MG63 (cell line): ENCODE measurements around the gene GOLGA5. TPM values are rescaled to one million over a fixed set of nuclear protein-coding genes. Genes with fewer than 3 reads are reported as not detected.
"Not testable (repeated sequence)": the region's sequence is repeated elsewhere in the genome, so short reads cannot be mapped to it uniquely, and the experiment has no call there.

Experiments used
- DNase-seq: peaks from one replicate; pipeline ENCODE4 v3.0.0-alpha.2; 2020
- H3K27me3 ChIP-seq: fragments of 250-450 bp; sonication (Bioruptor Pico); 2 replicates; pipeline ENCODE4 v1.5.1; 2020; ENCODE audit warnings: mild to moderate bottlenecking, moderate library complexity
- H3K36me3 ChIP-seq: fragments of 250-450 bp; sonication (Bioruptor Pico); 2 replicates; pipeline ENCODE4 v1.5.1; 2020; ENCODE audit warnings: mild to moderate bottlenecking, moderate library complexity
- H3K4me3 ChIP-seq: fragments of 250-450 bp; sonication (Bioruptor Pico); 2 replicates; pipeline ENCODE4 v1.5.1; 2020; ENCODE audit warnings: mild to moderate bottlenecking, moderate library complexity
- H3K9me3 ChIP-seq: fragments of 250-450 bp; sonication (Bioruptor Pico); 2 replicates; pipeline ENCODE4 v1.5.1; 2020; ENCODE audit warnings: mild to moderate bottlenecking, moderate library complexity
- total RNA-seq: library from RNA; depleted of rRNA; stranded (reverse); fragments of >200 nt; shearing (Covaris generic); gene quantifications from 2 replicates; pipeline ENCODE4 v1.2.3, GENCODE V29; 2014; ENCODE audit warnings: low replicate concordance

The GOLGA5 gene
- total RNA-seq, 1 experiment from 2014 or later = 9.1 TPM

- H3K27me3 ChIP-seq = no peaks in the 10 kb centered on the region
- no peak overlapping the region for H3K4me3 ChIP-seq
Observed at GRCh38 chr14:92768795-92769194, 25.3 kb upstream of the GOLGA5 start.

GRCh38 chr14:92770484-92770883, 23.6 kb upstream of the GOLGA5 start:
- Histone ChIP-seq H3K9me3 (no peaks in the 10 kb centered on the region), H3K27me3 (no peaks in the 10 kb centered on the region), H3K4me3 (no peak overlapping the region), H3K36me3 (no peaks in the 10 kb centered on the region)
- no peak for DNase-seq

More at GRCh38 chr14:92768795-92769194, 25.3 kb upstream of the GOLGA5 start:
- no peak for DNase-seq
- Histone ChIP-seq H3K9me3 (no peaks in the 10 kb centered on the region), H3K36me3 (no peaks in the 10 kb centered on the region)

- DNase-seq = no peak
- H3K36me3 ChIP-seq = no peaks in the 10 kb centered on the region
- no peaks in the 10 kb centered on the region for H3K27me3 ChIP-seq
- H3K9me3 ChIP-seq = no peaks in the 10 kb centered on the region
- no peak overlapping the region for H3K4me3 ChIP-seq
Observed at GRCh38 chr14:92774572-92774971, 19.5 kb upstream of the GOLGA5 start.

- not testable (repeated sequence) for H3K36me3 ChIP-seq, H3K9me3 ChIP-seq, H3K4me3 ChIP-seq, H3K27me3 ChIP-seq, DNase-seq
Observed at GRCh38 chr14:92775292-92775691, 18.8 kb upstream of the GOLGA5 start.

GRCh38 chr14:92778868-92779565, 15.1 kb upstream of the GOLGA5 start:
- not testable (repeated sequence) for H3K27me3 ChIP-seq, H3K9me3 ChIP-seq, DNase-seq, H3K4me3 ChIP-seq, H3K36me3 ChIP-seq

GRCh38 chr14:92780444-92781232, 13.5 kb upstream of the GOLGA5 start:
- DNase-seq = peak; percentile 3
- no peaks in the 10 kb centered on the region for H3K9me3 ChIP-seq
- no peak overlapping the region for H3K4me3 ChIP-seq
- H3K27me3 ChIP-seq = no peaks in the 10 kb centered on the region
- no peaks in the 10 kb centered on the region for H3K36me3 ChIP-seq

- H3K9me3 ChIP-seq = no peaks in the 10 kb centered on the region
- no peak overlapping the region for H3K4me3 ChIP-seq
- H3K36me3 ChIP-seq = no peaks in the 10 kb centered on the region
- no peak for DNase-seq
- H3K27me3 ChIP-seq = no peaks in the 10 kb centered on the region
Observed at GRCh38 chr14:92781350-92781749, 12.8 kb upstream of the GOLGA5 start.

- DNase-seq = no peak
- no peaks in the 10 kb centered on the region for H3K27me3 ChIP-seq
- H3K36me3 ChIP-seq = no peaks in the 10 kb centered on the region
- peaks cover 2% of the 10 kb centered on the region; the same call in 1 of the 2 replicates for H3K9me3 ChIP-seq
- H3K4me3 ChIP-seq = no peak overlapping the region
Observed at GRCh38 chr14:92783813-92784431, 10.2 kb upstream of the GOLGA5 start.

- H3K4me3 ChIP-seq = no peak overlapping the region
- no peaks in the 10 kb centered on the region for H3K27me3 ChIP-seq
- no peaks in the 10 kb centered on the region for H3K36me3 ChIP-seq
- peak; percentile 17 for DNase-seq
- peaks cover 6% of the 10 kb centered on the region; the same call in 1 of the 2 replicates for H3K9me3 ChIP-seq
Observed at GRCh38 chr14:92785667-92786426, 8.3 kb upstream of the GOLGA5 start.

GRCh38 chr14:92786427-92786756, 7.7 kb upstream of the GOLGA5 start:
- Histone ChIP-seq H3K27me3 (no peaks in the 10 kb centered on the region), H3K36me3 (no peaks in the 10 kb centered on the region), H3K9me3 (peaks cover 6% of the 10 kb centered on the region; the same call in 1 of the 2 replicates), H3K4me3 (no peak overlapping the region)
- DNase-seq = no peak

- DNase-seq = no peak
- Histone ChIP-seq H3K27me3 (no peaks in the 10 kb centered on the region), H3K4me3 (no peak overlapping the region)
Observed at GRCh38 chr14:92787554-92787953, 6.6 kb upstream of the GOLGA5 start.

GRCh38 chr14:92789457-92790089, 4.5 kb upstream of the GOLGA5 start:
- Histone ChIP-seq H3K36me3 (no peaks in the 10 kb centered on the region), H3K4me3 (no peak overlapping the region), H3K9me3 (peaks cover 6% of the 10 kb centered on the region; the same call in 1 of the 2 replicates), H3K27me3 (no peaks in the 10 kb centered on the region)
- DNase-seq = no peak

More at GRCh38 chr14:92787554-92787953, 6.6 kb upstream of the GOLGA5 start:
- H3K9me3 ChIP-seq = peaks cover 6% of the 10 kb centered on the region; the same call in 1 of the 2 replicates
- no peaks in the 10 kb centered on the region for H3K36me3 ChIP-seq

- peaks cover 5% of the 10 kb centered on the region for H3K36me3 ChIP-seq
- peaks cover 6% of the 10 kb centered on the region; the same call in 1 of the 2 replicates for H3K9me3 ChIP-seq
- H3K4me3 ChIP-seq = no peak overlapping the region
- no peak for DNase-seq
- no peaks in the 10 kb centered on the region for H3K27me3 ChIP-seq
Observed at GRCh38 chr14:92792885-92793284, 1.2 kb upstream of the GOLGA5 start.

- Histone ChIP-seq H3K27me3 (no peaks in the 10 kb centered on the region), H3K9me3 (0 out of 2 replicates have a peak, but pooled peaks cover 1% of the 10 kb centered on the region), H3K4me3 (peak overlapping the region; percentile 87), H3K36me3 (peaks cover 11% of the 10 kb centered on the region)
- peak; percentile 18 for DNase-seq
Observed at GRCh38 chr14:92794547-92794941, 439 bp downstream of the GOLGA5 start.

GRCh38 chr14:92794961-92795360, 856 bp downstream of the GOLGA5 start:
- H3K4me3 ChIP-seq = peak overlapping the region; percentile 87
- H3K27me3 ChIP-seq = no peaks in the 10 kb centered on the region
- no peaks in the 10 kb centered on the region for H3K9me3 ChIP-seq
- DNase-seq = no peak
- peaks cover 14% of the 10 kb centered on the region for H3K36me3 ChIP-seq

- Histone ChIP-seq H3K36me3 (peaks cover 19% of the 10 kb centered on the region), H3K27me3 (no peaks in the 10 kb centered on the region), H3K9me3 (no peaks in the 10 kb centered on the region), H3K4me3 (no peak overlapping the region)
- no peak for DNase-seq
Observed at GRCh38 chr14:92797935-92798653, 4.0 kb downstream of the GOLGA5 start.
